WTC11 (cell line): ENCODE results near the gene DOCK7.

ENCODE experiments used
- ATF3 ChIP-seq: sonication (generic); formaldehyde crosslinking; conservative IDR thresholded peaks from 2 replicates; pipeline ENCODE4 v1.8.1; 2022; ENCODE audit warnings: mild to moderate bottlenecking, missing genetic modification reagents
- CTCF ChIP-seq: fragments of 200-600 bp; IDR thresholded peaks from 2 replicates; pipeline ENCODE4 v1.8.0; 2022; ENCODE audit warnings: antibody characterized with exemption
- E2F4 ChIP-seq: sonication (generic); formaldehyde crosslinking; IDR thresholded peaks from 2 replicates; pipeline ENCODE4 v1.8.1; 2022; ENCODE audit warnings: low read depth, mild to moderate bottlenecking, moderate library complexity, missing genetic modification reagents, borderline replicate concordance
- E2F5 ChIP-seq: sonication (generic); formaldehyde crosslinking; IDR thresholded peaks from 2 replicates; pipeline ENCODE4 v1.8.1; 2022; ENCODE audit warnings: mild to moderate bottlenecking, moderate library complexity, missing genetic modification reagents
- GABPB1 ChIP-seq: sonication (generic); formaldehyde crosslinking; IDR thresholded peaks from 2 replicates; pipeline ENCODE4 v1.8.1; 2023; ENCODE audit warnings: mild to moderate bottlenecking, missing genetic modification reagents
- PRDM15 ChIP-seq: sonication (generic); formaldehyde crosslinking; IDR thresholded peaks from 2 replicates; pipeline ENCODE4 v1.8.0; 2022; ENCODE audit warnings: missing genetic modification reagents
- PREB ChIP-seq: sonication (generic); formaldehyde crosslinking; IDR thresholded peaks from 2 replicates; pipeline ENCODE4 v1.8.1; 2022; ENCODE audit warnings: mild to moderate bottlenecking, missing genetic modification reagents, moderate library complexity, borderline replicate concordance
- TP53 ChIP-seq: sonication (generic); formaldehyde crosslinking; IDR thresholded peaks from 2 replicates; pipeline ENCODE4 v1.8.1; 2023; ENCODE audit warnings: mild to moderate bottlenecking, missing genetic modification reagents

- TF ChIP-seq CTCF (no peak), GABPB1 (CRISPR knock-in tag) (no peak), E2F5 (no peak), PREB (CRISPR knock-in tag) (no peak), ATF3 (CRISPR knock-in tag) (no peak), E2F4 (CRISPR knock-in tag) (no peak), TP53 (CRISPR knock-in tag) (no peak), PRDM15 (CRISPR knock-in tag) (no peak)
Observed at GRCh38 chr1:62612770-62613169, 75.4 kb downstream of the DOCK7 start.
